ENCODE data around the gene PTPRD.

Gene PTPRD

DNA sequence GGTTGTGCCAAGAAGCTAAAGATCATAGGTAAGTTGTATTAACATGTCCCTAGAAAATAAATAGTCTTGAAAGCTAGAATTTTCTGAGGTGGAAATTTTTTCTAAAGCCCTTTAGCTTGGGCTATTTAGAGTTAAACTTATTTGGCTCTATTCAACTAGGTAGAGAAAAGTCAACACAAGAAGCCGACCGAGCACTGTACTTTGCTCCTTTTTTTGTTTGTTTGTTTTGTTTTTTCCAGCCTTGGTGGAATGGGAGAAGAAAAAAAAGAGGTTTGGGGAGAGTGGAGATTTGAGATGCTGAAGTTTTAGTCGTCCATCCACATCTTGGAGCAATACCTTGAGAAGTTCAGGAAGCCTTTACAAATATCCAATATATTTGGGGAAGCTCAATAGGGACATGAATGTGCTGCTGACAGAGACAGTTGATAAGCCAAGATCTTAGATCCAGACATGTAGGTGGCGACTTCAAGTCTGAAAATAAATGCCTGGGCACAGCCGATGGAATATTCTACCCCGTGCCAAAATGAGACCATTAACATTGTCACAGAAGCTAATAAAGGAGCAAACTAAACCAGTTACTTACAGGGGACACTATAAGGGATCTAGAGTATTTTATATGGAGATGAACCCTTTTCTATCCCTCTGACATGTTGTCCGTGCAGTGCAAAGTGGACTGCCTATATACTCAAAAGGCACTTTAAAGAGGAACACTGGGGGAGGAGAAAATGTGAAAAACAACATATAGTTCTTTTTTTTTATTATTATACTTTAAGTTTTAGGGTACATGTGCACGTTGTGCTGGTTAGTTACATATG lies 466.1 kb downstream of the PTPRD start:
- no peak for DNase-seq

DNA sequence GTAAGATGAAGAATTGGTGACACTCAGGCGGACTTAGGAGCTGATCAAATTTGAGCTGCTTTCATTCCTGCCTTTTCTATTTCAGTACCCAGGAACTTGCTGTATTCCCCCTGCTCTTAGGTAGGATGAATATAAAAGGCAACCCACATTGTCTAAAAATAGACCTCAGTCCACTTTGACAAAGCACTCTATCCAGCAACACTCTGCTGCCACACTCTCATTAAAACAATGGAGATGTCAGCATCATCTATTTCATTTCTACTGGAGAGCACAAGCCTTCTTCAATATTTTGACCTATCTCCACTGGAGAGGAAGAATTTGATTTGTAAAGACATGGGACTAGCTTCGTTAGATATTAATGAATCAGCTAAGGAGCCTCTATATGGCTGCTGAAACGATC lies 468.4 kb downstream of the PTPRD start:
- DNase-seq: no peak

DNA sequence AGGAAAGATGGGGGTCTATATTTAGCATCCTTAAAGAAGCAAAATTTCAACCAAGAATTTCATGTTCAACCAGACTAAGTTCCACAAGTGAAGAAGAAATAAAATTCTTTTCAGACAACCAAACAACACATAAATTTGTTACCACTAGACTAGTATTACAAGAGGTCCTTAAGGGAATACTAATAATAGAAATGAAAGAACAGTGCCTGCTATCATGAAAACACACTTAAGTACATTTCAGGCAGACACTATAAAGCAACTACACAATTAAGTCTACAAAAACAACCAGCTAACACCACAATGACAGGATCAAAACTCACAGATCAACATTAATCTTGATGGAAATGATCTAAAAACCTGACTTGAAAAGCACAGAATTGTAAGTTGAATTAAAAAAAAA lies 477.2 kb downstream of the PTPRD start:
- DNase-seq: no peak

DNA sequence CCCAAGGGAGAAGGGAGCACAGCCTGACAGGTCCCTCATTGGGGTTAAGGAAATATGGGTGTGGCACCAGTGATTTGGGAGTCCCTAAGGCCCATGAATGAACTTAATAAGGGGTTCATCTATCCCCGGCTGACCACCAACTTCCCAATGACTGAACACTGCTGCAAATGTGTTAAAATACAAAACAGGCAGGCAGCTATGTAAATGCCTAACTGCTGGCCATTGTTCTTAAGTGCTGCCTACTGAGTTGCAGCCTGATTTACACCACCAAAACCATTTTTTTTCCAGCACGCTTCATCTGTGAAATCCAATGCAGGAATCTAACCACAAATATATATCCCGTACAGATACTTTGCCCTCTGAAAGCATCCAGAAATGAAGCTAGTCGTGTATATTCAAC lies 478.5 kb downstream of the PTPRD start:
- DNase-seq: no peak

DNA sequence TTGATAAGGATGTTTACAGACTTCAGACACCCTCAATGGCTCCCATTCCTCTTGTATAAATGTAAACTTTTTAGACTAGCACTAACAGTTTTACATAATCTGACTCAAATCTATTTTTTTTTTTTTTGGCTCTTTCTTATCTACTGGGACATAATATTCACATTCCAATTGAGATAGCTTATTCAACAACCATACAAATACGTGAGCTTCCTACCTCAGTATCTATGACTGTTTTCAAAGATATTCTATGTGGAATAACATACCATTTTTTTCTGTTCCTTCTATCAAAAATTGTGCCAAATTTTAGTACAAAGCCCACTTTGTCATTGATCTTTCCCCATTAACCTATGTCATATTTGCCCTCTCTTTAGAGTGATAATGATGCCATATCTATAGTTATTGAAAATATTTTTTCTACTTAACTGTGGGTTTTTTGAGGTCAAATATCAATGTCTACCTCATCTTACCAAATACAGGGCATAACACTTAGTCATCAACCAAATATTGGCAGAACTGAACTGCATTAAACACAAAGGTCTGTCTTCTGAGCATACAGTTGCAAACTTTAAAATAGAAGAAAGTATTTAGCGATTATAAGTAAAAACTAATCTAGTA lies 482.6 kb downstream of the PTPRD start:
- no peak for DNase-seq

DNA sequence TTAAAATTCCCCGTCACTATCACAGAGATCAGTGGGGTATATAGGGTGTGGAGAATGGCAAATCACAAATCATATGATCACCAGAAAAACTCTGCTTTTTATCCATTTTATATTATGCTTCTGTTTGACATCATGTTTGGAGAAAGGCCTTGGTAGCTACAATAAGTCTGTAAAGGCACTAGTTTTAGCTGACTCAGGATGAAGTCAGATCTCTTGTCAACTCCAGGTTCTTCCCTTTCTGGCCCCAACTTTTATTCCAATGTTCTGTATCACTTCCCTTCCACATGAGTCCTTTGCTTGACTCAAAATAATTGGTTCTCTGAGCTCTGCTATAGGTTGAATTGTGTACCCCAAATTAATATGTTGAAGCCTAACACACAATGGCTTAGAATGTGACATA lies 484.9 kb downstream of the PTPRD start:
- DNase-seq: no peak

DNA sequence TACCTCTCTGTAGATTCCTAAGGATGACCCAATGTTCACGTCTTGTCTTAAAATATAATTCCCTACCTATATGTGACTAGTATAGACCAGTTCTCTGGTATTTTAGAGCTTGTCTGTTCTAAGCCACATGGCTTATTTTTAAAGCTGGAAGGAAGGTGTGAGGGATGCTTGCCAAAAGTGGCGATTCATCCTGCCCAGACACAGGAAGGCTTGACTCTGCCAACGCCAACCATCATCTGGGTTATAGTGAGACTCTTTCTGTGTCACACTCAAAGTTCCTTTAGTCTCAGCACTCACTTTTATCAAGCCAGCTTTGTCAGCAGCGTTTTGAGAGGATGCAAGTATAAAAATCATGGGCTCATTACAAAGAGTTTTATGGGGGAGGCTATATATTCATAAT lies 500.0 kb downstream of the PTPRD start:
- DNase-seq: no peak

DNA sequence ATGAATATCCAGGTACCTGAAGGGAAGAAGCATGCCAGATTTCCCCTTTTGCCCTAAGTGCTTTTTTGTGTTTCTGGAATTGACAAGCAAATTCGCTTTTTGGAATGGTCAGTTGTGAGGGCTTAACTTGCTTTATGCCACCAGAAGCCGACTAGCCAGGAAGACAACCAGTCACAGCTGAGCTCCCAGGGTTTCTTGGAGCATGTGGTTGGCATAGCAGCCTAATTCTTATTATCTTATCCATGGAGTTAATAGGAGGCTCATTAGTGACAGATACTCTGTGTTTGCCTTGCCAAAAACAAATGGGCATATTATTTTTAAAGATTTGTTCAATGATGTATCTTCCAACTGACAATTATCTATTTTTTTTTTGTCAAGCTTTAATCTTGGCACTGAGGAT lies 500.7 kb downstream of the PTPRD start:
- no peak for DNase-seq

DNA sequence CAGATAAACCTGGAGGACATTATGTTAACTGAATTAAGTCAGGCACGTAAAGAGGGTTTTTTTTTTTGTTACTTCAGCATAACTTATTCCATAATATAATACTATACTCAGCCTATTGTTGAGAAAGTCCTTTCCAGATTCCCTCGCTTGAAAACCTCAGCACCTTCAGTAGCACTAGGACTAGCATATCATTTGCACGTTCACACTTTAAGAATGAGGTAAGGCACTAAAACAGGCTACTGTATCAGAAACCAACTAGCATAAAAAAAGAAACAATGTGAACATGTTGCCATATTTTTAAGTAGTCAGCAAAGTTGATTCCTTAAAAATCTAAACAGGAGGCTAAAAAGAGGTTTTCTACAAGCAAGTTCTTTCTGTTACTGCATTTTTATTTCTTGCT lies 504.0 kb downstream of the PTPRD start:
- DNase-seq: no peak

DNA sequence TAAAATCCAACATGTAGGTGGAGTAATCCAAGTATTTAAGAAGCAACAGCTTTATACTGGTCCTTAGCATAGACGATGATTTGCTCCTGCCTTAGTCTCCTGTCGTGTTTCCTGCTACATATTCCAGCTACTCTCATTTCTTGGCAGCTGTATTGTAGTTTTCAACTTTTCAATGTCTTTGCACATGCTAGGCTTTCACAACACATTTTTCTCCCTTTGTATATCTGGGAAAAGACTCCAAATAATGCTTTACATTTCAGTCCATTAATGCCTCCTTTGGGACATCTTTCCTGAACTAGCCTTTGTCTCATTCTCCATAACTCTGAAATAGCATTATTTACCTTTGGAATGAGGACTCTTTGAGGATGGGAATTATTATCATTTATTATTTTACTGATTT lies 508.0 kb downstream of the PTPRD start:
- no peak for DNase-seq

DNA sequence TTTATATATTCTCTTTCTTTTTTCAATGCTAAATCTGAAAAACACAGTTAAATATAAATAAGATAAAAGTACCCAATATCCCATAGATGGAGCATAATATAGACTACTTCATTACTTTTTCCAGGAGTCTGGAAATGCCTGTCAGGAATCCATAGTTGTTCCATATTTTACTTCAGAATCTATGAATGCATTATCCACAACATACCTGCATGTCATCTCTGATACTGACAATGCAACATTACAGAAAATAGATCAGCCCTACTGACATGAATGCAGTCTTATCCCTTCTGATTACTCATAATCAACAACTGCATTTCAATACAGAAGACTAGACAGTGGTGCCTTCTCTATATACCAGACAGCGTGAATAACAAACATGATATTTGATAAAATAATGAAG lies 517.6 kb downstream of the PTPRD start:
- DNase-seq: no peak

DNA sequence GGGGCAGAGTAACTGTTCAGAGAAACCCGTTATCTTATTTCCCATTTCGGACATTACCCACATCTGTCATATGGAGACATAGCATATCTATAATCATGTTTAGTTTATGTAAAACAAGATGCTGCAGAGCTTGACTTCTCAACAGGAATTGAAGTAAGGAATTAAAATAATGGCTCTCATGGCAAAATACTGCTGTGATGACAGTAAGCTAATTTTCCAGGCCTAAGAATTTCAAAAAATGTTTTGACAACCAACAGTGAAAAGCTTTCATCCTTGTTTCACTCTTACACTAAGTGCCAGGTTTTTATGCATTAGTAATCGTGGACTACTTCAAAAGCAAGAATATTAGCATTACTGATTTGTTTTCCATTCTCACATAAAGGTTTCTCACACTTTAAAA lies 518.2 kb downstream of the PTPRD start:
- DNase-seq: no peak

DNA sequence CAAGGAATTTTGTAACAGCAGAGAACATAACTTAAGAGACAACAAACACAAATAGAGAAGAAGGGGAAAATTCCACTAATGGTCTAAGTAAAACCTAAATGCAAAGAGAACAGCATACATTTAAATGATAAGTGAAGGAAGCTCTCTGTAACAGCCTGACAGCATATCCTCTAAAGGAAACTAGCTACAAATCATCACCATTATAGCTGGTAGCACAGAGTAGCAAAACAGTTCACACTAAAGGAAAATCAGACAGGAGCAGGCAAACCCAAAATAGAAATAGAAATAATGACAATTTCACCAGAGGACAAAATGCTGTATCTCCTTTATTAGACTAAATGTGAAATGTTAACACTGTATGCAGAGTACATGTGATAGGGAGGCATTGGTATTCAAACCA lies 532.8 kb downstream of the PTPRD start:
- DNase-seq: no peak

DNA sequence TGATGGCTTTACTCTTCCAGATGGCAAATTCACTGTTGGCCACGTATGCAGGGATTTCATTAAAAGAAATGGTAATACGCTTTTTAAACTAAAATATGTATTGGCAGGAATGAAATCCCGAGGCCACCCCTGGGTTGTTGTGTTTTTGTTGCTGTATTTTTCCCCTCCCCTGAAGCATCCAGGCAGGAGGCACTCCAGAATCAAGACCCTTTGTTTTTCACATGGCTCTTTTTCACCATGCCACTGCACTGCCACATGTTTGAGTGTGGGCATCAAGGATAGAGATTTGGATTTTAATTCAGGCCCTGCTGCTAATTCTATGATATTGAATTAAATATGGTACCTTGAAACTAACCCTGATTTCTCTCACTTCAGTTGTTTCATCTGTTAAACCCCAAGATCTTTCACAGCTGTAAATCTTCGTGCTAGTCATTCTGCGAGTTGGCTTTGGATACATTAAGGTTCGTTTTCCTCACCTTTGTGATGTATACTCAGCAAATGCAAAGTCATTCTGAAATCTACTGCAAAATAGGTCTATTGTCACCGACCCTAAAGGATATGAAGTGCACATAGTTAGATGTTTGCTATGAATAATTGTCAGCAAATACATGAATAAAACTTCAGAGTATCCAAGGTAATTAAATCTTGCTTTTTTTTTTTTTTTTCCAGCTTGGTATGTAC lies 533.4 kb downstream of the PTPRD start:
- no peak for DNase-seq

DNA sequence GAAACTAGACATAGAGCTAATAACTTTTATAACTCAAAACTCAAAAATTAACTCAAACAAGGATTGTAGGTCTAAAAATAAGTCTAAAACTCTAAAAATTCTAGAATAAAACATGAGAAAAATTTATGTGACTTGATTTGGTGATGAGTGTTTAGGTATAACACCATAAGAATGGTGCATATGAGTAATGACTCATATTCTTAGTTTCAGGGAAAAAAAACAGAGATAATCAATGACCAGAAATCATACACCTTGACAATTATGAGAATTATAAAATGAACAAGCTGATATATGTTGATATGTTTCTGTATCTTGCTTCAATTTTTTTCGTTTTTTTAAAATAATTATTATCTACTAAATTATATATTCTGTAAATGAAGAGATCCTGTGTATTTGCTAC lies 541.2 kb downstream of the PTPRD start:
- DNase-seq: no peak

DNA sequence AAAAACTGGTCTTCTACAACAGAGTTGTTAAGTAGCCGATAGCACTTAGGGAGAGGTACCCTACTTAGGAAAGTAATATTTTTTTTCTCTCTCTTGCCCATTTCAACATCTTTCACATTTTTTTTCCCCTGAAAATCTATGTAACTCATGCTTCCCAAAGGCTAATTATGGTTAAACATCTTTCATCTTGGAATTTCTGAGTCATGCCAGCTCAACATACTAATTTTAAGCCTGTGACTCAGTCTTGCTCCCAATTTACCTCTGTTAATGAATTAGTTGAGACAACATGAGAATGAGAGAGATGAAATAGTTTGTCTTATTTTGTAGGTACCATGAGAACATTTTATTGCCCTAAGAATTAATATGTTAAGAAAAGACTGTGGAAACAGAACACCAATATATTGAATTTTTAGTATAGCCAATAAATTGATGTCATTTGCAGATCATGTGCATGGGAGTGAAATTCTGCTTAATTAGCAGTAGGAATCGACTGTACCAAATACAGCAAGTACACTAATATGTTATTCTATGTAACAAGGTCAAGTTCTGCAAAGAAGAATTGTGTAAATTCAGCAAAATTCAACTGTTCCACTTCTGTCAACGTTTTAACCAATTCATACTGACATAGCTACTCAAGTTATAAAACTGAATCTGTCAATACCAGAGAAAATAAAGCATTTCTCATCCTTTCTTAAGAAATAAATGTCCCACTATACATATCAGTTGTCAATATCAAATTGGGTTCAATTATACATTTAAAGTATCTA lies 550.0 kb downstream of the PTPRD start:
- DNase-seq: no peak

DNA sequence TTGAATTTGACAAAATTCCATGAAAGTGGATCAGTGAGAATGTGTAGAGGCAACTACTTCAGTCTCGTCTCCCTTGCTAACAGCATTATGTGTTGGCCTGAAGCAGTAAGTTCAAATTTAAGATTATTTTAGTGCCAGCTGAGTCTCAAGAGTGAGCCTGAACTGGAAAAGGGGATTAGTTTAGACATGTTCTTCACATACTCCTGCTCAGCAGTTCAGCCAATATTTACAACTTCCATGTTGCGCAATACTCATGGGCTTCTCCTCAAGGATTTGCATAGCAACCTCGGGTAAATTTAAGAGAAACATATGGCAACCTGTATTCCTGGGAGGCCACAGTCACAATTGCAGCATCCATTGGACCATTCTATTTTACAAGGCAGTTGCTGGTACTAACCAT lies 553.8 kb downstream of the PTPRD start:
- DNase-seq: no peak

DNA sequence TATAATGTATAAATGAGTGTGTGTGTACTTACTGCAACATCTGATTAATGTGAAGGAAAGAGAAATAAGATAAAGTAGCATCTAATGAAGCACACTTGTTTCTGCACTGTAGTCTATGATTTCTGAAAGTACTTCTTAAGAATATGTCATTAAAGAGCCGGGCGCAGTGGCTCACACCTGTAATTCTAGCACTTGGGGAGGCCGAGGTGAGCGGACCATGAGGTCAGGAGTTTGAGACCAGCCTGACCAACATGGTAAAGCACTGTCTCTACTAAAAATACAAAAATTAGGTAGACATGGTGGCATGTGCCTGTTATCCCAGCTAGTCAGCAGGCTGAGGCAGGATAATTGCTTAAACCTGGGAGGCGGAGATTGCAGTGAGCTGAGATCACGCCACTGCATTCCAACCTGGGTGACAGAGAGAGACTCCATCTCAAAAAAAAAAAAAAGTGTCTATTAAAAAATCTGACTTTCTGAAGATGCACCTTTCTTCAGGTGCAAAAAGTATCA lies 556.9 kb downstream of the PTPRD start:
- no peak for DNase-seq

DNA sequence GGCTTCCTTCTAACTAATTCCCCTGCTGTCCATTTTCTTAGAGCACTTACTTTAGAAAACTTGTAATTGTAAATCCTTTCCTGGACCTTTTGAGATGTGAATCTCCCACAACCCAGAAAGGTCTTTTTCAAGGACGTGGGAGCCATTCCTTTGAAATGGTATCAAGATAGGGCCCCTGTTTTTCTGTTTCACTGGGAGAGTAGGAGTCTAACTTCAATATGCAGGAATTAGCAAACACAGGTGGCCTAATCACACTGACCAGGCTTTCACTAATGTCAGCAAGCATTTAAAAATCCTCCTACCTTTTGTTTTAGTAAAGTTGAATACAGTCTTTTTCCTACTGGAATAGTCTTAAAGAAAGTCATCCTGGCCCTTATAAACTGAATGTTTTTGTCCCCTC lies 558.3 kb downstream of the PTPRD start:
- no peak for DNase-seq

DNA sequence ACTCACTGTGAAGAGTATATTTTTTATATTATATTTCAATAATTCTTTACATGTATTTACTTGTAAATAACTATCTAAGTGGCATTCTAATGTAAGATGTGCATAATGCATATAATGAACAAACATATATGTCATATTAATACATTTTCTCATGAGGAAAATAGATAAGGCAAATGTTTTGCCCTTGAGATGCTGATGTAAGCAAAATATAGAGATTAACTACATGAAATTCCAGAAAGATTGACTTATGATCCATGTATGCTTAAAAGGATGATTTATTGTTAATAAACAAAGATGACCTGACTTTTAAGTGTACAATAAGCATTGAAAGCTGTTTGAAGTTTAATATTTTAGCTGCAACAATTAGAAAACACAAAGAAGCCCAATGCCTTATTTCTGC lies 559.9 kb downstream of the PTPRD start:
- DNase-seq: no peak

DNA sequence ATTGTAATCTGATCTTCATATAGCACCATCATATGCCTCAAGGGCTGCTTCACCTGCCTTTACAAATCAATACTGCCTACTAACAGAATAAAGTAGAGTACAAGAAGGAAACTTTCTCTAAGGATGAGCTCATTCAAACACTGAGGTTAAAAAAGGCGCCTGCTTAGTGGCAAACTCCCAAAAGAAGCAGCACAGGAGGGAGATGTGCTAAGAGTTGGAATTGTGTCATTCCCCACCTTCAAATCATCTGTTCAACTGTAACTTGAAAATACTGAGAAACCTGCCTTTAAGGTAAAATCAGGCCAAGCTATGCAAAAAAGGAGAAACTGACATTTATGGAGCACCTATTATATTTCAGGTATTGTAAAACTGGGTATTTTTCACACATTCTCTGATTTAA lies 560.6 kb downstream of the PTPRD start:
- DNase-seq: no peak

DNA sequence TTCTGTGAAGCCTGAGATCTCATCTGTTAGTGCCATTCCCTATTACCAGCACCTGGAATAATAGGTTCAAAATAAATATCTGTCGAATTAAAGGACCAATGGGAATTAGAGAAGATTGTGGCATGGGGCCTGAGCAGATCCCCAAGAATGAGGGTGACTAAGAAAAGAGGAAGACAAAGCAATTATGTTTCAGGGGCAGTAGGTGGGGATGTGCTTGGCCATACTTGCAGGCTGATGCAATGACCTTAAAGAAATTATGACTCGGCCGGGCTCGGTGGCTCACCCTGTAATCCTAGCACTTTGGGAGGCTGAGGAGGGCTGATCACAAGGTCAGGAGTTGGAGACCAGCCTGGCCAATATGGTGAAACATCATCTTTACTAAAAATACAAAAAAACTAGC lies 562.8 kb downstream of the PTPRD start:
- no peak for DNase-seq

DNA sequence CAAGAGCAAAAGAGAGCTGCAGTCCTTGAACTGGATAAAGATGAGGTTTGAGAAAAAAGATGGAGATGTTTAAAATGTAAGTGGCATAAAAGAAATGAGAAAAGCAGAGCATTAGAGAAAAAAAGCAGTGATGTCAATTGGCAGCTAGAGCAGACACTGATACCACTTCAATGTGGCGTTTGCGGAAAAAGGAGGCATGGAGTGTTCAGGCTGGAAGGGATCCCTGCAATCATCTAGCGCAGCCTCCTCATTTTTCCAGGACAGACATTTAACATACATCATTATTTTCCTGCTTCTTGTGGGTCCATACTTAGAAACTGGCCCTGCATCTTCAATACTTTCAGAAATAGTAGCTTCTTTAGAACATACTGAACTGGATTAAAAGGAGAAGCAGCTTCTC lies 563.8 kb downstream of the PTPRD start:
- DNase-seq: no peak

Data from NCI-H1048 (cell line).